NCI-H2107 (cell line): ENCODE measurements around the gene ARHGEF1.

Experiments used
- DNase-seq: peaks from one replicate; lab custom pipeline; 2025; lab: John Stamatoyannopoulos, UW

ARHGEF1 gene

GRCh38 chr19:41883821-41884733, 1.1 kb downstream of the ARHGEF1 start:
- peak; percentile 93 for DNase-seq

- DNase-seq, result no peak
Measured at GRCh38 chr19:41886761-41887710, 4.1 kb downstream of the ARHGEF1 start.

- peak; percentile 59 for DNase-seq
Measured at GRCh38 chr19:41887711-41888382, 4.9 kb downstream of the ARHGEF1 start.

GRCh38 chr19:41888926-41889325, 5.9 kb downstream of the ARHGEF1 start:
- no peak for DNase-seq

GRCh38 chr19:41889896-41890295, 6.9 kb downstream of the ARHGEF1 start:
- no peak for DNase-seq

GRCh38 chr19:41890936-41891335, 8.0 kb downstream of the ARHGEF1 start:
- DNase-seq, result no peak

GRCh38 chr19:41892173-41892902, 9.4 kb downstream of the ARHGEF1 start:
- DNase-seq, result no peak

- no peak for DNase-seq
Measured at GRCh38 chr19:41893899-41894298, 10.9 kb downstream of the ARHGEF1 start.

- DNase-seq, result no peak
Measured at GRCh38 chr19:41894350-41894749, 11.4 kb downstream of the ARHGEF1 start.

GRCh38 chr19:41895745-41896580, 13.0 kb downstream of the ARHGEF1 start:
- no peak for DNase-seq

- no peak for DNase-seq
Measured at GRCh38 chr19:41896581-41896942, 13.6 kb downstream of the ARHGEF1 start.

GRCh38 chr19:41897181-41897580, 14.2 kb downstream of the ARHGEF1 start:
- DNase-seq, result no peak

GRCh38 chr19:41897820-41898219, 14.8 kb downstream of the ARHGEF1 start:
- no peak for DNase-seq

GRCh38 chr19:41898235-41898634, 15.3 kb downstream of the ARHGEF1 start:
- DNase-seq, result no peak

GRCh38 chr19:41901707-41902360, 18.9 kb downstream of the ARHGEF1 start:
- DNase-seq, result no peak

- no peak for DNase-seq
Measured at GRCh38 chr19:41902594-41902993, 19.6 kb downstream of the ARHGEF1 start.

- no peak for DNase-seq
Measured at GRCh38 chr19:41903193-41903953, 20.4 kb downstream of the ARHGEF1 start.

- DNase-seq, result peak; percentile 66
Measured at GRCh38 chr19:41904118-41904870, 21.3 kb downstream of the ARHGEF1 start.
